Suprapubic skin (tissue), 3 donors: ENCODE results near the gene TNFRSF14.

ENCODE experiments used
- POLR2A ChIP-seq, 2 donors: fragments of 450-650 bp; IDR thresholded peaks; one replicate each; pipeline ENCODE4 v1.6.1; 2017; ENCODE audit warnings: antibody characterized with exemption in 2 of 2, mild to moderate bottlenecking in 2 of 2, moderate library complexity in 2 of 2
- TF ChIP-seq, protein P1 (sequence below), 2 donors: fragments of 200-600 bp in 1 of 2; fragments of 450-650 bp in 1 of 2; sonication (generic) in 1 of 2; IDR thresholded peaks; one replicate each; pipeline ENCODE4 v1.5.1; 2016 to 2019; ENCODE audit warnings: antibody characterized with exemption in 2 of 2, mild to moderate bottlenecking in 1 of 2, moderate library complexity in 1 of 2

DNA sequence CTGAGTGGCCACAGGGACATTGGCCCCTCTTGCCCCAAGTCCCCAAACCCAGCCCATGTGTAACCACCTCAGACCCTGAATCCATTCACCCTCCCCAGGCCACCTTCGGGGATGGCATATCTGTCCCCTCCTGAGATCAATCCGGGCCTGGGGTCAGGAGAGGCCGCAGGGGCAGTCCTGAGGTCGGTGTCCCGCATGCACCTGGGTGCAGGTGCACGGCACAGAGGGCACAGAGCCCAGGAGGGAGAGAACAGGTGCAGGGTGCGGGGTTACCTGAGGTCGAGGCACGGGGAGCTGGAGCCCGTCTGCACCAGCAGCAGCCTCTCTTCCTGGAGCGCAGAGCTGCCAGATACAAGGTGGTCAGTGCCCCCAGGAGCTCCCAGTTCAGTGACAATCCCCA, 46.6 kb upstream of the TNFRSF14 start:
- no peak for TF ChIP-seq POLR2A (IDR thresholded peaks at IDR 0.05)
- TF ChIP-seq, protein P1, sequence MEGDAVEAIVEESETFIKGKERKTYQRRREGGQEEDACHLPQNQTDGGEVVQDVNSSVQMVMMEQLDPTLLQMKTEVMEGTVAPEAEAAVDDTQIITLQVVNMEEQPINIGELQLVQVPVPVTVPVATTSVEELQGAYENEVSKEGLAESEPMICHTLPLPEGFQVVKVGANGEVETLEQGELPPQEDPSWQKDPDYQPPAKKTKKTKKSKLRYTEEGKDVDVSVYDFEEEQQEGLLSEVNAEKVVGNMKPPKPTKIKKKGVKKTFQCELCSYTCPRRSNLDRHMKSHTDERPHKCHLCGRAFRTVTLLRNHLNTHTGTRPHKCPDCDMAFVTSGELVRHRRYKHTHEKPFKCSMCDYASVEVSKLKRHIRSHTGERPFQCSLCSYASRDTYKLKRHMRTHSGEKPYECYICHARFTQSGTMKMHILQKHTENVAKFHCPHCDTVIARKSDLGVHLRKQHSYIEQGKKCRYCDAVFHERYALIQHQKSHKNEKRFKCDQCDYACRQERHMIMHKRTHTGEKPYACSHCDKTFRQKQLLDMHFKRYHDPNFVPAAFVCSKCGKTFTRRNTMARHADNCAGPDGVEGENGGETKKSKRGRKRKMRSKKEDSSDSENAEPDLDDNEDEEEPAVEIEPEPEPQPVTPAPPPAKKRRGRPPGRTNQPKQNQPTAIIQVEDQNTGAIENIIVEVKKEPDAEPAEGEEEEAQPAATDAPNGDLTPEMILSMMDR (IDR thresholded peaks at IDR 0.05): no peak
